Stimulated activated CD4-positive, alpha-beta T cell treated with anti-CD3 and anti-CD28 coated beads, Interleukin-4, amount 100 ng/mL, for 24 hours (primary cell): ENCODE measurements around the gene CNDP2.
"Not testable (repeated sequence)": the region's sequence is repeated elsewhere in the genome, so short reads cannot be mapped to it uniquely, and the experiment has no call there.

ENCODE experiments used
- DNase-seq: peaks from one replicate; pipeline ENCODE4 v3.0.0-alpha.2; 2020

Gene CNDP2

DNA sequence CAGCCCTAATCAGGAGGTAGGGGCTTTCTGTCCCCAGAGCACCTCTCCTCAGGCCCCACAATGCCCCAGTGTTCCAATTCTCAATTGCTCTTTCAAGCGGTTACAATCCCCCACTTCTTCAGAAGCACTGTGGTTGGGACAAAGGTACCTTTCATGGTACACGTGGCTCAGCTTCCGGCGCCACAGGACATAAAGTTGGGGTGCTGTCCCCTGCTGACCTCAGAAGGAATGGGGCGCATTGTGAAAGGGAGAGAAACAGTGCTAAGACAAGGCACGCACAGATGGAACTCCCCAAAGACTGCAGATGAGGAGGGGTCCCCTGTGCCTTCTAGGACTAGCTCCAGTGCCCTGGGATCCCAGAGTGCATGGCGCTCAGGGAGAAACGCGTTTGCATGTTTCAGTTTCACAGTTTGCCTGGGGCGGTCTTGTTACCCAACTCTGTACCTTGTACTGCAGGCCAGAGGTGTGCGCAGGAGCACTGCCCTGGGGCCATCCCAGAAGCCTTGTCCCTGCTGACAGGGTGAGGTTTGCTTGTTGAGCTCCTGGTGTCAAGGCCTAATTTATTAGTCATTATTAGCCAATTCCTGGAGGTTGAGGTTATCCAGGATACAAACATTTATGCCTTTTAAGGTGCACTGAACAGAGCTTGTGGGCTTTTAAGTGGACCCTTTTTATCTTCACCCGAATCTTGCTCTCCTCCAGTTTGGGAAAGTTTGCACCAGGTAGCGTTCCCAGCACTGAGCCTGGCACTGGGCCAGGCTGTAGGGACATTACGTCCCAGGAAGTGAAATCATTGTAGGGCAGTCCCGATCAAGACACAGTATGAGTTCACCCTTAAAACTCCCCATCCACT, 45.8 kb downstream of the CNDP2 start:
- no peak for DNase-seq

DNA sequence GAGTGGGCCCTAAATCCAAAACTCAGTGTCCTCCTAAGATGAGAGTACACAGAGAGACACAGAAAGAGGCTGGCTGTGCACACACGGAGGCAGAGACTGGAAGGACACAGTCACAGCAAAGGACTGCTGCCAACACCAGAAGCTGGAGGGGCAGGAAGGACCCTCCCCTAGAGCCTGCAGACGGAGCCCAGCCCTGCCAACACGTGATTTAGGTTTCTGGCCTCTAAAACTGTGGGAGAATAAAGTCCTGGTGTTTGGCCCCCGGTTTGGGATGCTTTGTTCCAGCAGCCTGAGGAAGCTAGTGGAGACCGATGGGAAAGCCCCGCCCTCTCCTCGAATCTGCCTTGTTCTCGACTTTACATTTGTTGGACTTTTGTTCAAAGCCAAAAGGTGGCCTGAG, 48.7 kb downstream of the CNDP2 start:
- no peak for DNase-seq

- DNase-seq: no peak
Measured at GRCh38 chr18:74546007-74546406, 49.8 kb downstream of the CNDP2 start.

DNA sequence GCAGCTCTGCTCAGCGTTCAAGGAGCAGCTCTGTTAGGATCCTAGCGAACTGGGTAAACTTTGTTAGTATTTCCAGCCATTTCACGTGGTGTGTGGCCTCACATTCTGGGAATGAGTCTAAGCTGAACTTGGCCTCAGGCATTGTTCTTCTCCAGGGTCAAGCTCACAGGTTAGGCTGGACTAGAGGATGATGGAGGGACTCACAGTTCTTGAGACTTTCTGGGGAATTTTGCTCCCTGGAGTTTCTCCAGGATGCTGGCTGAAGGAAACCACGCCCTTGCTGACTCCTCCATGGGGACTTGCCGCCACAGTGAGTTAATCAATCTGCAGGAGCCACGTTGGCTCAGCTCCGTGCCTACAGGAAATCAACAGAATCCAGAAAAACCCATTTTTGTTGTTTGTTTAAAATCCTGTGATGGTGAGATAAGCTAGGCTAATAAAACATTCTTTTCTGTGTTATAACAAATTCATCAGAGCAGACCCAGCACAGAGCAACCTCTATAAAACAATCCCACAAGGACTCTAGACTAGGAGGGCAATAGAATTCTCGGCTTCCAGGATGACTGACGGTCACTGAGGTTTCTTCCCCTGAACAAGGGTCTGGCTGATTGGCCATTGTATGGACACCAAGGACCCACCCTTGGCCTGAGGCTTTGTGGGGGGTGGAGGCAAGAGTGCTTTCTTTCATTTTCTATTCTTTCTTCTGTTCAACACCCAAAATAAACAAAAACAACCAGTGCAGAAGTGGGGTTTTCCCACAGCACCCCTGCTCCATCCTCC, 50.8 kb downstream of the CNDP2 start:
- no peak for DNase-seq

DNA sequence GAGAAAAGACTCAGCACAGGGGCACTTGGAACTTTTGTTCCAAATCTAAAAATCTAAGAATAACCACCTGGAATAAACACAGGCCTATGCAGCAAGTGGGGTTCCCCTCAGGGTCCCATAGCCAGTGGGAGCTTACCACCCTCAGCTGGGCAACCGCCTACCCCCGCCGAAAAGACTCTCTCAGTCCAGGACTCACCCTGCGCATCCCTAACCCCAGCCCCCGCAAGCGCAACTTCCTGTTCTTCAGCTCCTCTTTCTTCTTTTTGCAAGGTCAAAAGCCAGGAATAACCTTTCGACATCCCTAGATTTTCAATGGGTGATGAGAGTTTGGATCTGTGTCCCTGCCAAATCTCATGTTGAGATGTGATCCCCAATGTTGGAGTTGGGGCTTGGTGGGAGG, 51.7 kb downstream of the CNDP2 start:
- DNase-seq: no peak

DNA sequence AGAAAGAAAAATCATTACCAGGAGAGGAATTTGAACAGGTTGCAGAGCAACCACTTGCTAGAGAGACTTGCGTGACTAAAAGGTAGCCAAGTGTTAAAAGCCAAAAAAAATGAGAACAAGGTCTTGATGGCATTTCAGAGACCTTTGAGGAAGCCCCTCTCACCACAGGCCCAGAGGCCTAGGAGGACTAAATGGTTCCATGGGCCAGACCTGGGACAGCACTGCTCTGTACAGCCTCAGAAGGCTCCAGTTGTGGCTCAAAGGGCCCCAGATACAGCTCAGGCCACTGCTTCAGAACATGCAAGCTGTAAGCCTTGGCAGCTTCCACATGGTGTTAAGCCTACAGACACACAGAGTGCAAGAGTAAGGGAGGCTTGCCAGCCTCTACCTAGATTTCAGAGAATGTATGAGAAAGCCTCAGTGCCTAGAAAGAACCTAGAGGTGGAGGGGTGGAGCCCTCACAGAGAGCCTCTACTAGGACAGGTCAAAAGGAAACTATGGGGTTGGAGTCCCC, 53.5 kb downstream of the CNDP2 start:
- no peak for DNase-seq

GRCh38 chr18:74550886-74551285, 54.7 kb downstream of the CNDP2 start:
- DNase-seq: no peak

DNA sequence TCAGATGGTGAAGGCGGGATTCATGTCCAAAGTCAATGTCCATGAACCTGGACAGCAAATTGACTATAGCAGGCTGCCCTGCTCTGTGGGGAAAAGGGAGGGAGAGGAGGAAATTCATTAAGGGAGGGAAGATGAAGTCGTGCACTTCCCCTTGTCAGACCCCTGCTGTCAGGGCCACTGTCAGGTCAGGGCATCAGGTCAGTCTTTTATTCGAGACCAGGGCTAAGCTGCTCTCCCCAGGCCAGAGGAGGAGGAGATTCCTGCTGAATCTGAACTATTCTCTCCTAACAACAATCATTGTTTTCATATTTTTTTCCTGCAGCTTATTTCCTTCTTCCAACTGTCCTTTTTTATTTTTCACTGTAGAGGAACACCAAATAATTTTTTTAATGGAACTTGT, 55.3 kb downstream of the CNDP2 start:
- no peak for DNase-seq

- DNase-seq: peak; percentile 81
Measured at GRCh38 chr18:74551936-74552555, 55.9 kb downstream of the CNDP2 start.

GRCh38 chr18:74556126-74556525, 60.0 kb downstream of the CNDP2 start:
- no peak for DNase-seq

GRCh38 chr18:74558096-74558495, 61.9 kb downstream of the CNDP2 start:
- DNase-seq: no peak

DNA sequence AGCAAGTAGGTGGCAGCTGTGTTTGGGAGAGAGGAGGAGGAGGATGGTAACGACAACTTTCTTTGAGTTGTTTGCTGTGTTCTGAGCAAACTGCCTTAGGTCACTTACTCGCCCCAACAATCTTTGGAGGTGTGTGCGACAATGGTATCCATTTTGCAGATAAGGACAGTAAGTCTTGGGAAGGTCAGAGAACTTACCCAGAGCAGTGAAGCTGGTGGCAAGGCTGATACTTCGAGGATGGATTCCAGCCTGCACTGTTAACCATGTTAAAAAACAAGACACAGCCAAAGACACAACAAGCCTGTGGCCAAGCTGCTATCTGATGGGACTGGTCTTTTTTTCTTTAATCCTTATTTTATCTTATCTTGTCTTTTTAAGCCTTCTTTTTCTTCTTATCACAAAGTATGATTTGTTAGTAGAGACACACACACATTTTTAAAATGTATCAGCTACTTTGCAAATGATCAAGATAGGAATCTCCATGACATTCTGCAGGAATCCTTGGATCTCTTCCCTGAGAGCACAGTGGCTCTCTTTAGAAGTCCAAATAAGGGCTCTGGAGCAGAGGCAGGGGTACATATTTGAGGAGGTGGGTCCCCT, 66.1 kb downstream of the CNDP2 start:
- DNase-seq: no peak

DNA sequence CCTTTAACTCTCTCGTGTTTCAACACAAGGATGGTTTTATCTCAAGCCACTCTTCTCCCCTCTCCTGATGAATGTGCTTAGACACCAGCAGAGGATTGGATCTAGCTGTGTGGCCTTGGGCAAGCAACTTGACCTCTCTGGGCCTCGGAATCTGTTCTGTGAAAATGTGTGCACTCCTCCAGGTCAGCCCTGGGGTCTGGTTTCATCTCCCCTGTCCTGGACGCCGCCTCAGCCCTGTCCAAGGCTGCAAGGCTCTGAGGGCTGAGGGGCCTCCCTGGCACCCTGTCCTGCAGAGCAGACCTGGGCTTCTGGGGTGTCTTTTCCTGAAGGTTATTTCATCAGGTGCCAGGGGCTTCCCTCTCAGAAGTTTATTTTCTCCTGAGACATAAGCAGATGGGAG, 66.6 kb downstream of the CNDP2 start:
- no peak for DNase-seq

GRCh38 chr18:74563999-74564398, 67.8 kb downstream of the CNDP2 start:
- no peak for DNase-seq

- not testable (repeated sequence) for DNase-seq
Measured at GRCh38 chr18:74565164-74565563, 69.0 kb downstream of the CNDP2 start.

GRCh38 chr18:74565993-74566392, 69.8 kb downstream of the CNDP2 start:
- not testable (repeated sequence) for DNase-seq

GRCh38 chr18:74567822-74568221, 71.7 kb downstream of the CNDP2 start:
- DNase-seq: no peak

DNA sequence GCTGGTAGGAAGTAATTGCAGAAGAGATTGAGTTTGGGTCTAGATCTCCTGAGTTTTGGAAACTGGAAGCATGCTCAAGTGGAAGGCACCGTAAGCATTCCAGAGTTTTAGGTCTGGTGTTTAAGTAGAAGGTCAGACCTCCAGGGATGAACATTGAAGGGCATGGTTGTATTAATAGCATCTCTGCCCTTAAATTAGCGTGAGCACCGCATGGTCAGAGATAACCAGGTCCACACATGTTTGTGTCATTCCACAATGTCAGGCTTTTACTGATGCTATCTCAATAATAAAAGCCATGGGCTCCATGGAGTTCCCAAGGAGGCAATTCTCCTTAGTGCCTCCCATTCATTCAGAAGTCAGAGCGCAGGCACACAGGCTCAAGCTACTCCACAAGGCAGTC, 73.2 kb downstream of the CNDP2 start:
- no peak for DNase-seq

GRCh38 chr18:74570266-74570665, 74.1 kb downstream of the CNDP2 start:
- DNase-seq: no peak

GRCh38 chr18:74571895-74572680, 75.9 kb downstream of the CNDP2 start:
- DNase-seq: no peak

- no peak for DNase-seq
Measured at GRCh38 chr18:74573053-74573452, 76.9 kb downstream of the CNDP2 start.
